Measurements from ENCODE around the gene EXOC6B.

EXOC6B gene

DNA sequence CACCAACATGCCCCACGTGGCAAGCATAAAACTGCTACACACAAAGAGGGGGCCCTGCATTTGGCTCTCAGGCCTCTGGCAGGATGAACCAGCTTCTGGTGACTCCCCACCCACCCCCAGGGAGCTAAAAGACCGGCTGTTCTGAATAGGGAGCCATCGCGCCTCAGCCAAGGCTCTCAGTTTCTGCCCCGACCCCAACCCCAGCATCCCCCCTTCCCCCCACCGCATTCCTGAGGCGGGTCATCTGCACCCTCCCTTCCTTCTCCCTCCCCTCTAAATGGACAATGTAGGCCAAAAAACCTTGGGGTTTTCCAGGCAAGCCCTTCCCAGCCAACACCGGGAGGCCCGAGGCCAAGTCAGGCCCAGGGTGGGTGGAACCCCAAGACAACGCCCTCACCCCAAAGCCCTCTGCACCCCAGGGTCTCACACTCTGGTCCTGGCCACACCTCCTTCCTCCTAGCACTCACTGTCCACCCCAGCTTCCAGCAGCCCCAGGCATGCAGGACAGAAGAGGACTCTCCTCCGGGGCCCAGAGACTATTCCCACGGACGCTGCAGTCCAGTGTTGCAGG lies 683.9 kb downstream of the EXOC6B start:
- DNase-seq: no peak

DNA sequence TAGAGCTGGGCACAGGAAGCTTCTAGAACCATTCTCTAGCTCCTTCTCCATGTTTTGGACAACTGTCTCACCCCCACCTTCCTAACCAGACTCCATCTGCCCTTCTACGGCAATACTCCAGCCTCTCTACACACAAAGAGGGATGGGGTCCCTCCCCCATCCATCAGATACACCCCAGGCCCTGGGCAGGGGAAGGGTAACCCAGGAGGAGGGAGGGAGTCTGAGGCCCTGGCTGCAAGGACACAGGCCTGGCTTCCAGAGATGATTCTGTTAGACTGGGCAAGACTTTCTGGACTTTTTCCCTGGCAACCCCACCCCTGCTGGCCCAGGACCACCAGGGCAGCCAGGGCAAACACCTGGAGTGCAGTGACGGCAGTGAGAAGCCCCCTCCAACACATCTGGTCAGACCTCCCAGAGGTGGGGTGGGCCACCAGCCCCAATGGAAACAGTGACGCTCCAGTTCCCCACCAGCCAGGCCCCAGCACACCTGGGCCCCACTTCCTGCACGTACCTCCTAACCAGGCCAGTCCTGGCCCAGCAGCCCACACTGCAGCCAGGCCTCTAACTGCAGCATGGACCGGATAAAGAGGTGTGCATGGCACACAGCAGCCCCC lies 684.7 kb downstream of the EXOC6B start:
- DNase-seq: no peak

DNA sequence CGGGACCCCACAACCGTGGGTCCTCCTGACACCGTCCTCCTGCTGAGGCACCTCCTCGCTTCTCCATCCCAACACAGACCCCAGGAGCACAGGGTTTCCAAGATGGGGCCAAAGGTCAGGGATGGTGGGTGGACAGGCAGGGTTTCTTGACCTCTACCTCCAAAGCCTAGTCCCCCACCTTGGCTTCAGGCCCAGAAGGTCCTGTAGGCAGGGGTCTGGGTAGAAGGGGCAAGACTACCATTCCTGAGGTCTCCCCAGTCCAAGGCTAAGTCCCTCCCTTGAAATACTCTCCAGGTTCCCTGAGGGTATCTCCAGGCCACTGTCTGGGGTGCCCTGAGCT lies 685.2 kb downstream of the EXOC6B start:
- no peak for DNase-seq

DNA sequence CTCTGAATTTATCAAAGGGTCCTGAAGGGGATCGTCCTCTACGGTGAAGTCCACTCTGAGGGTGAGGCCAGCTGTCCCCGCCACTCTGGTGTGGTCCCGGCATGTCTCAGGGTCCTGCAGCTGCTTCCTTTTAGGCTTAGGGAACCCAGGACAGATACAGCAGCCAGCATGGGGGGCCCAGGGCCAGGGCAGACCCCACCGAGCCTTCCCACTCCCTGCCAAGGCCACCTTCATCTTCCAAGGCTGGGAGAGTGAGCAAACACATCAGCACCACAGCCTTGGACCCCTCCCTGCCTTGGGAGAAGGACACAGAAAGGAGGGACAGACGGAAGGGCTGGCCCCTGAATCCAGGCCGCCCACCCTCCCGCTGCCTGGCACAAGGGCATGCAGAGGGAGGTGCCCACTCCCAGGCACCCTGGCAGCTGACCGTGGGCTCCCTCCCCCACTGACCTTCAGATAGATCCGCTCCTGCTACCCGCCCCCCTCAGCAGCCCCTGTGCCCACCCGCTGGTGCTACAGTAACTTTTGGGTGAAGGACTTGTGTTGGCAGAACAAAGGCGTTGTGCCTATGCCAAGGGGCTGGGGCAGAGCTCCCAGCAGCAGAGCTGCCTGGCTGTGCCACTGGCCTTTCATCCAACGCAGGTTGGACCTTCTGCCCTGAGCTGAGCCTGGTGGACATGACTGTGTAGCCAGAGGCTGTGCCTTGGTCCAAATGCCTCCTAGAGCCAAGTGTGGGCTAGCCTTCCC lies 685.8 kb downstream of the EXOC6B start:
- DNase-seq: no peak

DNA sequence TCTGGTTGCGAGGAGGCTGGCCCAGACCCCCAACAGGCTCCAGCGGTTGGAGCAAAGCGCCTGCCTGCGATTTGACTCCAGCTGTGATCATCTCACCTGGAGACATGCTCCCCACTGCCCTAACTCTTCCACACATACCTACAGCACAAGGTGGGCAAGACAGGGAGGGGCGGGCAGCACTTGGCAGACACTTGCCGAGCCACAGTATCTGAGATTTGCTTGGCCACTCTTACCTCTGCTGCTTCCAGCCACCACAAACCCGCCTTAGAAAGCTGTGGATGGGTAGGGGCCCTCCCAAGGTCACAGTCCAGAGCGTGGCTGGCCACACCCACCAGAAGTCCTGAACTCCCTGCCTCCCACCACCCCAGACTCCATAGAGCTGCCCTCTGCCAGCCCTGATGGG lies 686.4 kb downstream of the EXOC6B start:
- DNase-seq: no peak

DNA sequence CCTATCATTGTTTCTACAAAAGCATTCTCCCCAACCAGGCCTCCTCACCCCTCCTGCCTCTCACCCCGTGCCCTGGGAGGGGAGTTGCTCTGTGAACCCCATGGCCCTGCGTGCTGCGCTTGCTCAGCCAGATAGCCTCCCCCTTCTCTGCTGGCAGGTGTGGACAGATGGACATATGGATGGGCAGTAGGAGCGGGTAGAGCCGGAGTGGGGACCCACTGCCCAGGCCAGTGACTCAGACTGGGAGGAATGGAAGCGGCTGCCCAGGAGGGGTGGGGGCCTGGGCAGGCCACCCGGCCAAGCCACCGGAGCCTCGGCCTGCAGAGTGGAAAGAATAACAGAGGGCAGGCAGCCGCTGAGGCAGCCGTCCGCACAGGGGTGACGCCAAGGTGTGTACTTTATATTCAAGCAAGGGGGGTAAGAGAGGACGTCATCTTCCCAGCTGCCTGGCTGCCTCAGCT lies 686.9 kb downstream of the EXOC6B start:
- no peak for DNase-seq

DNA sequence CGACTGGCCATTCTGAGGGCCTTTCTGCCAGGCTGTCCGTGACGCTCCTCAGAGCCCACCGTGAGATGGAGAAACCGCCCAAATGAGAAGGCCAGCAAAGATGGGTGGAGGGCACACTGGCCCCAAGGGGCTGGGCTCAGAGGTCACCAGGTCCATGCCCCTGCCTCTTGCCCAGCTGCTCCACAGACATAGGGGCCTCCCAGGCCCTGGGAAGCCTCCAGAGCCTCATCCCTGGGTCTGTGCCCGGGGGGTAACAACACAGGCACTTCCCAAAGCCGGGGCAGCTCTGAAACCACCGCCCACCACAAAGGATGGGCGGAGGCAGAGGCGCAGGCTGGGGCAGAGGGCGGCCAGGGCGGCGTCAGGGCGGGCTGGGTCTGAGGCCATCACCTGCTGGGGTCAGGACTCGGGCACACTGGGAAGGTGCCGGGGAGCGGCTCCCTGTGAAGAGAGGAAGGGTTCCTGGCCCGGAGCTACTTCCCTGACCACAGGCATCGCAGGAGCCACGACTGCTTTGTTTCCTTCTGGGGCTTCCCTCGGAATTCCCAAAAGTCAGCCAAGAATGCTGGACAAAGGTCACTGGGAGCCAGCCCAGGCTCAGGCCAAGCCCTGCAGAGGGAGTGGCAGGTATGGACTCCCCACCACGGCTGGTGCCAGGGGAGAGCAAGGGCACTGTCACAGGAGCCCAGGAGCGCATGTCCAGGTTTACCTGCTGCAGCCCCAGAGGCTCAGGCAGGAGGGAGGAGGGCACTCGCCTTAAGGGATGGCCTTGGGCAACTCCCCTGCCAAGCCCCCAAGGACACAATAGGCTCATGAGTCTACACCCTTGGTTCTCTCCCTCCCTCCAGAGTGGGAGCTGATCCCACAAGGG lies 687.6 kb downstream of the EXOC6B start:
- no peak for DNase-seq

DNA sequence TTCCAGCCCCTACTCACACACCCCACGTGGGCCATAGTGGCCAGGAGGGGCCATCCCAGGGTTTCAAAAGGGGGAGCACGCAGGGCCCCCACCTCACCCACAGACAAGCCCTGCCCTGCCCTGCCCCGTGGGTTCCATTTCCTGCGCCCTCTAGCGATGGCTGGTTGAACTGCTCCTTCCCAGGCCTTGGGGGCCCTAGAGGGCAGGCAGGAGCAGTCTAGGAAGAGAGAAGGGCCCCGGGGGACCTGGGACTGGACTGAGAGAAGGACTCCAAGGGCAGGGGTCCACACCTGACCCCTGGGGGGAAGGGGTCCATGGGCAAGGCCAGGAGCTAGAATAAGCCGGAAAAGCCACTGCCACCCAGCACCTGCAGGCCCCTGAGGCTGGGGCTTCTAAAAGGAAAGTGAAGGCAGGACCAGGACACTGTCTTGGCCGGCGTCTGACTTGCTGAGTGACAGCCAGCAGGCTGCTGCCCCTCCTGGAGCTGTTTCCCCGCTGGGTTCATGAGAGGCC lies 688.3 kb downstream of the EXOC6B start:
- DNase-seq: peak in 5 of 6 experiments; percentile 13 to 55 (median 25)

DNA sequence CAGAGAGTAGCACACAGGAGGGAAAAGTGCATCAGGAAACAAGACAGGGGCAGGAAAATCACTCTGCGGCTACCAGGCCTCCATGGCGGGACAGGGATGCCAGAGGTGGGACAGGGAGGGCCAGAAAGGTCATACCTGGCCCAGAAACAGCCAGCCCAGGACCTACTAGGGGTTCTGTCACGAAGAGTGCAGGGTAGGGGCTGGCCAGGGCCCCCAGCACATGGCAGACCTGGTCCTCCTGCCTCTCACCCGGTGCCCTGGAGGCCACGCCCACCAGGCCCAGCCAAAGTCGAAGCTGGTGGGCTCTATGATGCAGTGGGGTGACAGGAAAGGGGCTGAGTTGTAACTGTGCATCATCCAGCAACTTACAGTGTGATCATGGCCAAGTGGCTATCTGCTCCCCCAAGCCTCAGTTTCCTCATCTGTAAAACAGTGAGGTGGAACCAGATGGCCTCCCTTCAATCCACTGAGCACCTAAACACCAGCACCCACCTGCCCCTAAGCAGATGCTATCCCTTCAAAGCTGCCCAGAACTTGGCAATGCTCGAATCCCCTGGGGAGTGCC lies 688.8 kb downstream of the EXOC6B start:
- no peak for DNase-seq

DNA sequence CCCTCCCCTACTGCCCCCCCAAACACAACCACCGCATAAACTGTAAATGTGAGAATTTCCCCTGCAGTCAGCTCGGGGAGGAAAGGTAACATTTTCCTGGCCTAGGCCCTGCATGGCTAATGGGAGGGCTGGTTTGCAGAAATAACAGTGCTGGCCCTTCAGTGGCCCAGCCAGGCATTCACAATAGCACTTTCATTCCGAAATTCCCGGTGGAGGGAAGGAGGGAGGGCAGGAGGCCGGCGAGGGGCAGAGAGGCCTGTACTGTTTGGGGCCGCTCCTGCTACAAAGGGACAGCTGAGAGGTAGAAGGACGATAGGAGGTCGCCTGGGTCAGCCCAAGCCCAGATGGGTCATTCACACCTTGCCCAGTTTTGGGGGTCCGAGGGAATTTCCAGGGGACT lies 689.5 kb downstream of the EXOC6B start:
- no peak for DNase-seq

DNA sequence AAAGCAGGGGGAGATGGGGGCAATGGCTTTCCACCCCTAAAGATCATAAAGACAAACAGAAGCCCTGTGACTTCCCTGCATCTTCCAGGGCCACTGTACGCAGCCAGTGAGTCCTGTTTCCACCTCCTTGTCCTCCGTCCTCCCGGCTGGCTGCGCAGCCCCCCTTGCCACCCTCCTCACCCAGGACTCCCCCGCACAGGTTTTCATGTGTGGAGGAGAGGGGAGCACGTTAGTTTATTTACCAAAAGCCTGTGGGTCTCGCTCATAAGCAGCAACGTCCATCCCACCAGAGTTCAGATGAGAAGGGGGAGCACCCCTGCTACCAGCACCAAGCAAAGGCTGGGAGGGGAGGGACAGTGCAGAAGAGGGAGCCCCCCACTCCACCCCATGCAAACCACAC lies 689.9 kb downstream of the EXOC6B start:
- no peak for DNase-seq

DNA sequence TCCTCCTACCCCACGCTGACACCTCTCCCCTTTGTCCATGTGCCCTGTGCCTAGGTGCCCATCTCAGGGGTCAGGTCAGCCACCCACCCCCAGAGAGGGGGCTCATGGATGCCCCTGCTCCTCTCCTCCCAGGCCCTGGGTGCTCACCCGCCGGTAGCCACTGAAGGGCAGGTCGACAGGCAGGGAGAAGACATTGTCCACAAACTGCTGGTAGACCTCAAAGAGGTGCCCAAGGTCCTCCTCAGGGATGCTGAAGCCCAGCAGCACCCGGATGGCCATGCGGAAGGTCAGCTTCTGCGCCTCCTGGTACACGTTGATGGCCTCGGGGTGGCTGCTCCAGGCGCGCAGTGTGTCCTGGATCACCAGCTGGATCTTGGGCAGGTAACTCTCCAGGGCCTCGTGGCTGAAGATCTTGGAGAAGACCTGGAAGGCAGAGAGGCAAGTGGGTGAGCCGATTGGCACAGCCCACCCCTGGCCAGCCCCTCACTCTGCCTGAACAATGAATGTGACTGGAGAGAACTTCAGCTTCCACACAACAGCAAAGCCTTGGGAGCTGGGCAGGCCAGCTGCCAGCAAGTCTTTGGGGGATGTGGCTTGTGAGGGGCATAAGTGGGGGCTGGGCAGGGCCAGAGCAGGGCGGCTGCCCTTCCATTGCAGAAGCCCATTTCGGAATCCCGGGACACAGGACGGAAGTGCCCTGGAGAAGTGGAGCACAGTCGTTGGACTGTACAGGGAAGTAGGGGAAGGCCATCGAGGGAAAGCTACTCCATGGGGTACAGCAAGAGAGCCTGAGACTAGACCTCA lies 690.6 kb downstream of the EXOC6B start:
- DNase-seq: no peak

DNA sequence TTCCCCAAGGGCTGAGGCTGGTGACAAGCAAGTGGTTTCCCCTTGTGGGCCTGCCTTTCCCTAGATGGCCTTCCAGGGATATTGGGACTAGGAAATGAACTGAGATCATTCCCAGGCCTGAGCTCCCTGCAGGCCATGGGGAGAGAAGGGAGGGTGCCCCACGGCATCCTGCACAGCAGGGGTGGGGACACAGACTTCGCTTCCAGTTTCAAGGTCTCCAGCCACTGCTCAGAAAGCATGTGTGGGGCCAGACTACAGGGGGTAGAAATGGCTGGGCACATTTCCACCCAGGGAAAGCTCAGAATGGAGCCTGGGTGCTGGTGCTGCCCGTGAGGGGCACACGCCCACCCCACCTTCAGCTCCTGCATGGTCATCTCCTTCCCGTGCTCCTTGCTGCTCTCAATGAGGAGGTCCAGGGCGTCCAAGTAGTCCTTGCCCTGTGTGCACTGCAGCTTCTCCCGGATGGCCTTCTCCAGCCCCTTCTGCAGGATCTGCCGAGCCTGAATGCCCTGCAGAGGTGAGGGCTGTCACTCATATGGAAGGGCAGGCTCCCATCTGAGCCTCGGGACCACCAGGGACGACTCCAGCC lies 691.3 kb downstream of the EXOC6B start:
- DNase-seq: no peak

DNA sequence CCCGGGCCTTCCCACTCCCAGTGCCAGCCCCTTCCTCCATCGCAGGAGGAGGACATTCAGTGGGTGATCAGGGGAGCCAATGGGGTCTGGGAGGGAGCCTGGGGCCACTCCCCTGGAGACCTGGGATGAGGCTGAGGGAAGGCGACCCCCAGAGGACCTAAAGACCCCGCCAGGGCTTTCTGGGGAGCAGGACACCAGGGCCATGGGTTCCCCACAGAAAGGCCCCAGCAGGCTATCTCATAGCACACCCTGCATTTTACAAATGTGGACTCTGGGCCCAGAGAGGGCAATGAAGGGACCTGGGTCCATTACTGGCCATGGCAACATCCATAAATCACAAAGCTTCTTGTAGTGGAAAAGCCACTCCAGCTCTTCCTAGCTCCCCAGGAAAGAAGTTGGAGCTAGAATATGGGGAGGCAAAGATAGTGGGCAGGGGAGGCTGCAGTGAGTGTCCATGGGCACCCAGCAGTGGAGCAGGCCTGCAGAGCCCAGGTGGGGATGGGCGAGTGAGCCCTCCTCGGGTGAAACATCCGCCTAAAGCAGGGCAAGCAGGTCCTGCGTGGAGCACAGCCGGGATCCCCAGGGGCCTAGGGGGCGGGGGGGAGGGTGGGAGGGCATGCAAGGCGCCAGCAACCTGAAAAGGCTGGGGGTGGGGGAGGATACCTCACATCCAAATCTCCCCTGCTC lies 692.0 kb downstream of the EXOC6B start:
- DNase-seq: no peak

DNA sequence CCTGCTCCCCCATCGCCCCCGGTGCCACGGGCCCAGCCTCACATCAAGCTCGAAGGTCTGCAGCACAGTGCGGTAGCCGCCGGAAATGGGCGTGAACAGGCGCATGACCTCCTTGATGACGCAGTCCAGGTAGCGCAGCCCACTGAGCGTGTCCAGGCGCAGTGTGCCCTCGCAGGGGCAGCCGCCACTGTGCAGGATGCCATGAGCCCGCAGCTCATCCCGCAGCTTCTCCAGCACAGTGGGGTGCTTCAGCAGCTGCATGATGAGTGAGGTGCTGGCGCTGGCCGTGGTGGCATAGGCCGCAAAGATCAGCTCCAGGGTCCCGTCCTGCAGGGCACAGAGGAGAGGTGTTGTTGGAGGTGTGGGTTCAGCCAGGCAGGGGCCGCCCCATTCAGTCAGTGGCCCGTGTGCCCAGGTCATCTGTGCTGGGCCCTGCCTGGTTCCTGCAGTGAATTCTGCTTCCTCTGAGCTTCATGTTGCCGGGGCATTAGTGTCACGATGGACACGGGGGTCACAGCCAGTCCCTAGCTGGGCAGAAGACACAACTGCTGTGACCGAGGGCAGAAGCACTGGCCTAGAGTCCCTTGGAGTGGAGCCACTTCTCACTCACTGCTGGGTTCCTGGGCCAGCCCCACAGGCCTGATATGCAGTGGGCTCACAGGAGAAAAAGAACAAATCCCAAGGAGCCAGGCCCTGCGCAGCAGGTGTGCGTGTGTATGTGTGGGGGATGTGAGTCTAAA lies 692.7 kb downstream of the EXOC6B start:
- no peak for DNase-seq

DNA sequence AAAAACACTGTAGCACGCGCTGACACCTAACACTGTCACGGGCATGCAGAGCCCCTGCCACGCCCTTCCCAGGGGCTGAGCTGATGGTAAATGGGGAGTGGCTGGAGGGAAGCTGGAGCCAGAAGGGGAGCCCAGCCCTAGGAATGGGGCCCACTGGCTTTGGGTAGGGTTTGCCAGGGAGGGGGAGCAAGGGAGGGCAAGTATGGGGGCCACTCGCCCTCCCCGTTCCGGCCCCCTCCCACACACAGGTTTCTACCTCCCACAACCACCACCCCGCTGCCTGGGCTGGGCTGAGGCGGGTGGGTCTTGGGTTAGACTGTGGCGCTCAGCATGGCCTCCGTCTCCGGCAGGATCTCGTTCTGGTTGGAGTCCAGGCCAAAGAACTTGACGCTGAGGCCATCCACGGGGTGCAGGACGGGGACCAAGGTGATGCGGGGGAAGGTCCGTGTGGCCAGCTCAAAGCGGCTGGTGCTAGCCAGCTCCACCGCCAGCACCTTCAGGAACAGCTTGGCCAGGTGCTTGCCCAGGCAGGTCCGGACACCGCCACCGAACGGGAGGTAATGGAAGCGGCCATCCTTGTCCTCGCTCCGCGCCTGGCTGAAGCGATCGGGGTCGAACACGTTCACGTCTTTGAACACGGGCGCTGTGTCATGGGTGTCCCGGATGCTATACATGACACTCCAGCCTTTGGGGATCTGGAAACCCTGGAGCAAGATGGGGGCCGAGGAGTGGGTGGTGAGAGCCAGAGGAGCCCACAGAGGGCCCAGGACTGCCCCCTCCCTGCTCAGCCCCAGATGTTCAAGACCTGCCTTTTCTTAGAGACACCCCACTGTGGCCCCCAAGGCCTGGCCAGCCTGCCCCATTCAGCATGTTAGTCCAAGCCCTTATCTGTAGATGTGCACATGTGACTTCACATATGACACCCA lies 693.7 kb downstream of the EXOC6B start:
- DNase-seq: no peak

DNA sequence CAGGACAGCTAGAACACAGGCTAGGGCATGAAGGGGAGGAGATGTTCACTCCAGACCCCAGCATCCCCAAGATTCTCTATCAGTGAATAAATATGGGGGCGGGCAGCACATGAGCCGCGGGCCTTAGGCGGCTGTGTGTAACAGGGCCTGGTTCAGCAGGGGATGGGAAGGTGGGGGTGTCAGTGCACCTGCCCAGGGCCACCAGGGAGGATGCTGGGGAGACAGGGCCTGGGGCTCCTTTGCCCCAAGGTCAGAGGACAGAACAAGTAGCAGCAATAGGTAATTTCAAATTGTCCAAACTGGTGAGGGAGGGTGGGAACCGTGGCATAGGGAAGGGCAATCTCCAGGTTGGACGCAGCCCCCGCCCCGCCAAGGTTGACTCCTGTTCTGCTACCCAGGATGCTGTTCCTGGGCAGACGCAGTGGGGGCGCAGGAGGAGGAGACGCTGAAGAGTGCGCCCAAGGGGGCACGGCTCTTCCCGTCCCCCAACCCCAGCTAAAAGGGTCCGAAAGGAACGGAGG lies 694.4 kb downstream of the EXOC6B start:
- DNase-seq: no peak

DNA sequence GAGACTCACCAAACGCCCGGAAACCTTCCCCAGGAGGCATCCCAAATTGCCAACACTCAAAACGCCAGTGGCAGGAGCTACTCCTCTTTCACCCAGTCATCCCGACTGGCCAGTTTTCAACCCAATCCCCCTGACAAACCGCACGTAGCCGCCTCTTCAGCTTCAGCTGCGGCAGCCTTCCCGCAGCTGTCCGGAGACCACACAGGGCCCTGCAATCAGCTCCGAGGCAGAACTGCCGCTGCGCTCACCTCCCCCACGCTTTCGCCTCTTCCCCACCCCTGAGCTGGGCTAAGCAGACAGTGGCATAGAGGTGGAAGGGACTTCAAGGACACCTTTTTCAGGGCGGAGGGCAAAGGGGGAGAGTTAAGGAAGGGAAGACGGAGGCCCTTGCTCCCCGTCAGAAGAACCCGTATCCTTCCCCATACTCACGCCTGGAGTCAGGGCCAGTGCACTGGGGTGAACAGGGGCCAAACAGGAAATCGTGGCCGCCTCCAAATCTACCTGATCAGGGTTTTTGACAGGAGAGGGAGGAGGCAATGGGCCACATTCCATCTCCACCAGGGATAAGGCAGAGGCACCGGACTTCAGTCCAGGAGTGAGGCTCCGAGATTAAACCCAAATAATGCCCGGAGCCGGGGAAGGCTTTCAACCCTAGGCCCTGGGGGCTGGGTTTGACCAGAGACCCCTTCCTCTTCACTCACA lies 695.0 kb downstream of the EXOC6B start:
- no peak for DNase-seq
